ENCODE data around the gene USP36.
"Not testable (repeated sequence)": the region's sequence is repeated elsewhere in the genome, so short reads cannot be mapped to it uniquely, and the experiment has no call there.

Gene USP36

GRCh38 chr17:78840780-78841611, at the start of gene USP36:
TSS of gene USP36 (minus strand) at chr17:78840814. CDS start at chr17:78836363, 4,451 bp downstream.
- Histone ChIP-seq H3K4me1 (ENCODE audit: control insufficient read depth in 1 of 2, insufficient read depth in 2 of 2, low read length in 2 of 2) (peaks cover 15 to 22% of the 10 kb centered on the region in 2 donors), H3K4me3 (ENCODE audit: low read depth in 1 of 2, low read length in 2 of 2) (peak within 1 kb of the TSS; percentile 77 to 79), H3K9me3 (ENCODE audit: control insufficient read depth in 1 of 2, low read length in 2 of 2) (no peaks in the 10 kb centered on the region), H3K36me3 (ENCODE audit: control insufficient read depth in 1 of 2, insufficient read depth in 2 of 2, low read length in 2 of 2) (peaks cover 17% of the 10 kb centered on the region in 2 donors), H3K27me3 (ENCODE audit: low read depth, low read length) (no peaks in the 10 kb centered on the region), H3K27ac (ENCODE audit: low read length) (peak within 1 kb of the TSS; percentile 94)

GRCh38 chr17:78890096-78890495, 49.5 kb upstream of the USP36 start:
- peaks cover 8 to 65% of the 10 kb centered on the region in 2 donors for H3K4me1 ChIP-seq (ENCODE audit: control insufficient read depth in 1 of 2, insufficient read depth in 2 of 2, low read length in 2 of 2)
- H3K36me3 ChIP-seq (ENCODE audit: control insufficient read depth in 1 of 2, insufficient read depth in 2 of 2, low read length in 2 of 2); H3K27me3 ChIP-seq (ENCODE audit: low read depth, low read length); H3K9me3 ChIP-seq (ENCODE audit: control insufficient read depth in 1 of 2, low read length in 2 of 2); H3K27ac ChIP-seq (ENCODE audit: low read length); H3K4me3 ChIP-seq (ENCODE audit: low read depth in 1 of 2, low read length in 2 of 2): not testable (repeated sequence)

- H3K4me1 ChIP-seq (ENCODE audit: control insufficient read depth in 1 of 2, insufficient read depth in 2 of 2, low read length in 2 of 2) = peaks cover 11 to 65% of the 10 kb centered on the region in 2 donors
- no peaks in the 10 kb centered on the region for H3K36me3 ChIP-seq (ENCODE audit: control insufficient read depth in 1 of 2, insufficient read depth in 2 of 2, low read length in 2 of 2)
- H3K9me3 ChIP-seq (ENCODE audit: control insufficient read depth in 1 of 2, low read length in 2 of 2) = no peaks in the 10 kb centered on the region
- H3K27ac ChIP-seq (ENCODE audit: low read length) = peak overlapping the region; percentile 39
- H3K27me3 ChIP-seq (ENCODE audit: low read depth, low read length) = no peaks in the 10 kb centered on the region
- peak overlapping the region in 1 of 2 donors; percentile 5 for H3K4me3 ChIP-seq (ENCODE audit: low read depth in 1 of 2, low read length in 2 of 2)
These were observed 48.9 kb upstream of the USP36 start for GRCh38 chr17:78889531-78889930.

- peaks cover 16 to 65% of the 10 kb centered on the region in 2 donors for H3K4me1 ChIP-seq (ENCODE audit: control insufficient read depth in 1 of 2, insufficient read depth in 2 of 2, low read length in 2 of 2)
- H3K27me3 ChIP-seq (ENCODE audit: low read depth, low read length) = no peaks in the 10 kb centered on the region
- peak overlapping the region; percentile 39 for H3K27ac ChIP-seq (ENCODE audit: low read length)
- H3K9me3 ChIP-seq (ENCODE audit: control insufficient read depth in 1 of 2, low read length in 2 of 2) = no peaks in the 10 kb centered on the region
- H3K4me3 ChIP-seq (ENCODE audit: low read depth in 1 of 2, low read length in 2 of 2) = peak overlapping the region in 1 of 2 donors; percentile 5
- no peaks in the 10 kb centered on the region for H3K36me3 ChIP-seq (ENCODE audit: control insufficient read depth in 1 of 2, insufficient read depth in 2 of 2, low read length in 2 of 2)
These were observed 48.4 kb upstream of the USP36 start for GRCh38 chr17:78888941-78889518.

- peaks cover 10 to 65% of the 10 kb centered on the region in 2 donors for H3K4me1 ChIP-seq (ENCODE audit: control insufficient read depth in 1 of 2, insufficient read depth in 2 of 2, low read length in 2 of 2)
- H3K27me3 ChIP-seq (ENCODE audit: low read depth, low read length) = no peaks in the 10 kb centered on the region
- H3K9me3 ChIP-seq (ENCODE audit: control insufficient read depth in 1 of 2, low read length in 2 of 2) = no peaks in the 10 kb centered on the region
- no peak overlapping the region for H3K4me3 ChIP-seq (ENCODE audit: low read depth in 1 of 2, low read length in 2 of 2)
- H3K27ac ChIP-seq (ENCODE audit: low read length) = no peak overlapping the region
- H3K36me3 ChIP-seq (ENCODE audit: control insufficient read depth in 1 of 2, insufficient read depth in 2 of 2, low read length in 2 of 2) = no peaks in the 10 kb centered on the region
These were observed 46.3 kb upstream of the USP36 start for GRCh38 chr17:78886954-78887353.

GRCh38 chr17:78885956-78886355, 45.3 kb upstream of the USP36 start:
- Histone ChIP-seq H3K4me3 (ENCODE audit: low read depth in 1 of 2, low read length in 2 of 2) (no peak overlapping the region), H3K27me3 (ENCODE audit: low read depth, low read length) (no peaks in the 10 kb centered on the region), H3K27ac (ENCODE audit: low read length) (no peak overlapping the region), H3K36me3 (ENCODE audit: control insufficient read depth in 1 of 2, insufficient read depth in 2 of 2, low read length in 2 of 2) (no peaks in the 10 kb centered on the region), H3K9me3 (ENCODE audit: control insufficient read depth in 1 of 2, low read length in 2 of 2) (no peaks in the 10 kb centered on the region), H3K4me1 (ENCODE audit: control insufficient read depth in 1 of 2, insufficient read depth in 2 of 2, low read length in 2 of 2) (peaks cover 7 to 63% of the 10 kb centered on the region in 2 donors)

GRCh38 chr17:78884876-78885667, 44.5 kb upstream of the USP36 start:
- peak overlapping the region in 1 of 2 donors; percentile 52 for H3K4me3 ChIP-seq (ENCODE audit: low read depth in 1 of 2, low read length in 2 of 2)
- H3K27ac ChIP-seq (ENCODE audit: low read length) = peak overlapping the region; percentile 80
- no peaks in the 10 kb centered on the region for H3K36me3 ChIP-seq (ENCODE audit: control insufficient read depth in 1 of 2, insufficient read depth in 2 of 2, low read length in 2 of 2)
- peaks cover 7 to 71% of the 10 kb centered on the region in 2 donors for H3K4me1 ChIP-seq (ENCODE audit: control insufficient read depth in 1 of 2, insufficient read depth in 2 of 2, low read length in 2 of 2)
- H3K9me3 ChIP-seq (ENCODE audit: control insufficient read depth in 1 of 2, low read length in 2 of 2) = no peaks in the 10 kb centered on the region
- no peaks in the 10 kb centered on the region for H3K27me3 ChIP-seq (ENCODE audit: low read depth, low read length)

GRCh38 chr17:78884148-78884825, 43.7 kb upstream of the USP36 start:
- Histone ChIP-seq H3K36me3 (ENCODE audit: control insufficient read depth in 1 of 2, insufficient read depth in 2 of 2, low read length in 2 of 2) (no peaks in the 10 kb centered on the region), H3K27ac (ENCODE audit: low read length) (peak overlapping the region; percentile 80), H3K4me1 (ENCODE audit: control insufficient read depth in 1 of 2, insufficient read depth in 2 of 2, low read length in 2 of 2) (peaks cover 9 to 74% of the 10 kb centered on the region in 2 donors), H3K9me3 (ENCODE audit: control insufficient read depth in 1 of 2, low read length in 2 of 2) (no peaks in the 10 kb centered on the region), H3K27me3 (ENCODE audit: low read depth, low read length) (no peaks in the 10 kb centered on the region), H3K4me3 (ENCODE audit: low read depth in 1 of 2, low read length in 2 of 2) (peak overlapping the region; percentile 26 to 52)

GRCh38 chr17:78883533-78884131, 43.0 kb upstream of the USP36 start:
- Histone ChIP-seq H3K4me1 (ENCODE audit: control insufficient read depth in 1 of 2, insufficient read depth in 2 of 2, low read length in 2 of 2) (peaks cover 15 to 77% of the 10 kb centered on the region in 2 donors), H3K36me3 (ENCODE audit: control insufficient read depth in 1 of 2, insufficient read depth in 2 of 2, low read length in 2 of 2) (no peaks in the 10 kb centered on the region), H3K4me3 (ENCODE audit: low read depth in 1 of 2, low read length in 2 of 2) (peak overlapping the region; percentile 26 to 52), H3K27me3 (ENCODE audit: low read depth, low read length) (no peaks in the 10 kb centered on the region), H3K9me3 (ENCODE audit: control insufficient read depth in 1 of 2, low read length in 2 of 2) (no peaks in the 10 kb centered on the region), H3K27ac (ENCODE audit: low read length) (peak overlapping the region; percentile 80)

- H3K4me3 ChIP-seq (ENCODE audit: low read depth in 1 of 2, low read length in 2 of 2) = peak overlapping the region in 1 of 2 donors; percentile 52
- peaks cover 15 to 80% of the 10 kb centered on the region in 2 donors for H3K4me1 ChIP-seq (ENCODE audit: control insufficient read depth in 1 of 2, insufficient read depth in 2 of 2, low read length in 2 of 2)
These were observed 42.5 kb upstream of the USP36 start for GRCh38 chr17:78883089-78883532.

More at GRCh38 chr17:78883089-78883532, 42.5 kb upstream of the USP36 start:
- Histone ChIP-seq H3K27me3 (ENCODE audit: low read depth, low read length) (no peaks in the 10 kb centered on the region), H3K27ac (ENCODE audit: low read length) (peak overlapping the region; percentile 80), H3K36me3 (ENCODE audit: control insufficient read depth in 1 of 2, insufficient read depth in 2 of 2, low read length in 2 of 2) (no peaks in the 10 kb centered on the region), H3K9me3 (ENCODE audit: control insufficient read depth in 1 of 2, low read length in 2 of 2) (no peaks in the 10 kb centered on the region)

All from muscle layer of duodenum (tissue), 2 donors.